ENCODE results near the gene VCX.
"Not testable (repeated sequence)": the region's sequence is repeated elsewhere in the genome, so short reads cannot be mapped to it uniquely, and the experiment has no call there.

VCX gene

DNA sequence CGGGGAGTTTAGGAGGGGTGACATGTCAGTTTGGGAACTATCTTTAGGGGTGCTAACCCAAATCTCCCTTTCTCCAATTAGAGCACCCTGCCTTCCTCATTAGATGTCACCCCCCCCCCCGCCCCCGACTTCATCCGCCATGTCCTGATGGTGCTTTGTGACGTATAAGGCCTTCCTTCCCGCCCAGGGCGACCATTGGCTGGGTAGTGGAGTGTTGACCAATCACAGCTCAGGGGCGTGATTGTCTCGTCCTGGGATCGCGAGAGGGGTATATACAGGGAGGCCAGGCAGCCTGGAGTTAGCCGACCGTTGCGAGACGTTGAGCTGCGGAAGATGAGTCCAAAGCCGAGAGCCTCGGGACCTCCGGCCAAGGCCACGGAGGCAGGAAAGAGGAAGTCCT lies at the start of gene VCX:
Gene VCX, plus strand, starts transcription at position 301 of the 400 bp plus-strand sequence. Its CDS starts 33 bp downstream, at position 334.
- not testable (repeated sequence) for DNase-seq (ENCODE audit: low spot score)

GRCh38 chrX:7798327-7798726 lies 44.6 kb upstream of the VCX start:
- no peak for DNase-seq (ENCODE audit: low spot score)

DNA sequence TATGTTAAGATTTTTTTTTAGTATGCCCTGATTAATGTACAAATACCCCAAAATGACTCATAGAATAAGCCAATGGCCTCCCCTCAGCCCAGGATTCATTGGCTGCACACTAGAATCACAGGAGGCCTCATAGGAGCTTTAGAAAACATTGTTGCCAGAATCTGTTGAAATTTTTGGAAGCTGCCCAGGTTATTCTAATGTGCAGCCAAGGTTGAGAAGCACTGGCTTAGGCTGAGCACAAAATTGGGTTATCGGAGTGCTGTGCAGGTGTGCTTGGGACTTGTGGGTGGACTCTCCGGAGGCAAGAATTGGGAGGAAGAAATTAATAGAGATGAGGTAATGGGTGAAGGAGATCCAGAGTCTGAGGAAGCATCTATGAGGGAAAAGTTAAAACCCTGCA lies 41.3 kb upstream of the VCX start:
- DNase-seq (ENCODE audit: low spot score) = no peak

DNA sequence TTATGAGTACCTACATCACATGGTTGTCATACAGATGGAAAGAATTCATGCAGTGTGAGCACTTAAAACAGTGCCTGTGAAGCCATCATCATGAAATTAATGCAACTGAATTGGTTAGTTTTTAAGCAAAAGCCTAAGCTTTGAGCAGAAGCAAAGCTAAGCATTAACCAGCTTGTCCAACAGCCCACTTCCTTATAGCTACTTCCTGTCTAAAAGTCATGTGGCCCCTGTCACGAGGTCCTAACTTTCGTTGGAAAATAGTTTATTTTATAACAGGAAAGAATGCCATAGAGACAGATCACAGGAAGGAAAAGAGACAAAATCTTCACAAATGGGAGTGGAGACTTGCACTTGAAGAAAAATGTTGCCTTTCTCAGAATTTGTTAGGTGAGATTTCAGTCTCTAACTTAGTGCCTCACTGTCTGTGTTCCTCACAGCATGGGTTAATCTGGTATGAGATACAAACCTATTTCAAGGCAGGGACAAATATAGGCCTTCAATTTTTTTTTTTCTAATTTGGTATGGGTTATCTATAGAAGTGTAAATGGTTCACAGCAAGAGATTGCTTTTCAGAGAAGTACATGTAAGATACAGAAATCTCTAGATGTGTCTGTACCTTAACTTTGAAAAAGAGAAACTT lies 27.7 kb upstream of the VCX start:
- DNase-seq (ENCODE audit: low spot score) = no peak

GRCh38 chrX:7828594-7828993 lies 14.4 kb upstream of the VCX start:
- peak; percentile 7 for DNase-seq (ENCODE audit: low spot score)

DNA sequence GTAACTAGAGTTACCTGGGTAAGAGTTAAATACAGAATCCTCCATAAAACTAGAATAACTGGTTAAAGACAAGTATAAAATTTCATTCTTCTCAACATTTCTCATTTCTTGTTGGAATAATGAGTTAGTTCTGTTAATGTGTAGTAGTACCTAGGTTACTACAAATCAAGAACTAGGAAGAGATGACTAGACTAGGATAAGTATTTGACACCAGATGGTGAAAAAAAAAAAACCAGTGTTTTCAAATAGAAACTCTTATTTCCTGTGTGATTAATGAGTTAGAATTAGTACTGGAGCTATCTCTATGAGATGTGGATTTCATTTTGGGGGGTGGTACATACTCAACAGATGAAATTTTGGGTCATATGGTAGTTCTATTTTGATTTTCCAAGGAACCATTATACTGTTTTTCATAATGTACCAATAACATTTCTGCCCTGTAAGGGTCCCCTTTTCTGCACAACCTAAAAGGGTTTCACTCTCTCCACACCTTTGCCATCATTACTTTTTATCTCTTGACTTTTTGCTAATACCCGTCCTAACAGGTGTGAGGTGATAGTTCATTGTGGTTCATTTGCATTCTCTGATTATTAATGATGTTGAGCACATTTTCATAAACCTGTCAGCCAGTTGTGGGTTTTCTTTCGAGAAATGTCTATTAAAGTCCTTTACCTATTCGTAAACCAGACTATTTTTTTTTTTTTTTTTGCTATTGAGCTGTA lies 1.7 kb upstream of the VCX start:
- no peak for DNase-seq (ENCODE audit: low spot score)

DNA sequence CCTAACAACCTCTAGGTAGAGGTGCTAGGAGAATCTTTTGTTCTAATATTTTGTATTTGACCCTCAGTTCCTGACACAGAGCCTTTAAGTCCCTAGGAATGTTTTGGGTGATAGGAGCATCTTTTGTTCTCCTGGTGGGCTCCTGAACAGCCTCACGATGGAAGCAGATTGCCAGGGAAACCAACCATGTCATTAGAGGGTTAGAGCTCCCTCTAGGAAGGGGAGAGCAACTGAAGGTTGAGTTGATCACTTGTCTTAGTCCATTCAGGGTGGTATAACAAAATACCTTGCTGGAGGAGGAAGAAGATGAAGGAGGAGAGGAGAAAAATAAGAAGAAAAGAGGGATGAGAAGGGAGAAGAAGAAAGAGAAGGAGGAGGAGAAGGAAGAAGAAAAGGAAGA lies 9.2 kb downstream of the VCX start:
- peak; percentile 11 for DNase-seq (ENCODE audit: low spot score)

- DNase-seq (ENCODE audit: low spot score) = no peak
Observed at GRCh38 chrX:7872042-7872441, 29.1 kb downstream of the VCX start.

GRCh38 chrX:7876957-7877356 lies 34.0 kb downstream of the VCX start:
- DNase-seq (ENCODE audit: low spot score) = no peak

- no peak for DNase-seq (ENCODE audit: low spot score)
Observed at GRCh38 chrX:7889135-7889534, 46.2 kb downstream of the VCX start.

GRCh38 chrX:7889680-7890079 lies 46.7 kb downstream of the VCX start:
- DNase-seq (ENCODE audit: low spot score) = no peak

GRCh38 chrX:7891928-7892327 lies 49.0 kb downstream of the VCX start:
- no peak for DNase-seq (ENCODE audit: low spot score)

Measured in iPS-NIHi11 (cell line).